Ascending aorta (tissue), 2 donors: ENCODE data around the gene CD22. TPM values are rescaled to one million over a fixed set of nuclear protein-coding genes. Genes with fewer than 3 reads are reported as not detected.
"Not testable (repeated sequence)": the region's sequence is repeated elsewhere in the genome, so short reads cannot be mapped to it uniquely, and the experiment has no call there.

Source experiments
- DNase-seq, 2 donors: peaks; one replicate each; pipeline ENCODE4 v3.0.0-alpha.2; 2019; ENCODE audit warnings: low spot score in 2 of 2
- H3K27ac ChIP-seq, 2 donors: fragments of 200-600 bp; sonication (generic); one replicate each; pipeline ENCODE4 v1.5.1; 2016 to 2017; ENCODE audit warnings: mild to moderate bottlenecking in 1 of 2
- H3K27me3 ChIP-seq: fragments of 200-600 bp; sonication (generic); one replicate; pipeline ENCODE4 v1.5.1; 2017
- H3K36me3 ChIP-seq, 2 donors: fragments of 200-600 bp; sonication (generic); one replicate each; pipeline ENCODE4 v1.5.1; 2016
- H3K4me1 ChIP-seq, 2 donors: fragments of 200-600 bp; sonication (generic); one replicate each; pipeline ENCODE4 v1.5.1; 2016 to 2017; ENCODE audit warnings: mild to moderate bottlenecking in 1 of 2
- H3K4me3 ChIP-seq, 2 donors: fragments of 200-600 bp; sonication (generic); one replicate each; pipeline ENCODE4 v1.5.1; 2016 to 2017; ENCODE audit warnings: mild to moderate bottlenecking in 1 of 2
- H3K9me3 ChIP-seq, 2 donors: fragments of 200-600 bp; sonication (generic); one replicate each; pipeline ENCODE4 v1.5.1; 2016
- CTCF ChIP-seq, 3 experiments: fragments of 200-600 bp in 2 of 3; fragments of 450-650 bp in 1 of 3; sonication (generic) in 2 of 3; IDR thresholded peaks; one replicate each; pipeline ENCODE4 v1.5.1; 2016 to 2019; ENCODE audit warnings: antibody characterized with exemption in 3 of 3, mild to moderate bottlenecking in 1 of 3, moderate library complexity in 1 of 3
- intact Hi-C: fragments of 100-400 bp; cut with DNase I; formaldehyde crosslinking; loops from one replicate; pipeline ENCODE4 v1.15.1; 2023
- total RNA-seq: library from RNA; depleted of rRNA; stranded (reverse); fragments of >200 nt; gene quantifications from one replicate; pipeline ENCODE4 v1.1.0, GENCODE V29; 2016

The CD22 gene
- total RNA-seq, 1 donor from 2014 or later: 0.75 TPM

- Histone ChIP-seq H3K4me1 (no peaks in the 10 kb centered on the region), H3K27me3 (no peaks in the 10 kb centered on the region), H3K27ac (no peak overlapping the region), H3K9me3 (no peaks in the 10 kb centered on the region), H3K36me3 (no peaks in the 10 kb centered on the region), H3K4me3 (no peak overlapping the region)
- TF ChIP-seq CTCF (IDR thresholded peaks at IDR 0.05): no peak
- intact Hi-C loops: no loop called here
- no peak for DNase-seq
These were observed 43.9 kb upstream of the CD22 start for GRCh38 chr19:35285095-35285449.

DNA sequence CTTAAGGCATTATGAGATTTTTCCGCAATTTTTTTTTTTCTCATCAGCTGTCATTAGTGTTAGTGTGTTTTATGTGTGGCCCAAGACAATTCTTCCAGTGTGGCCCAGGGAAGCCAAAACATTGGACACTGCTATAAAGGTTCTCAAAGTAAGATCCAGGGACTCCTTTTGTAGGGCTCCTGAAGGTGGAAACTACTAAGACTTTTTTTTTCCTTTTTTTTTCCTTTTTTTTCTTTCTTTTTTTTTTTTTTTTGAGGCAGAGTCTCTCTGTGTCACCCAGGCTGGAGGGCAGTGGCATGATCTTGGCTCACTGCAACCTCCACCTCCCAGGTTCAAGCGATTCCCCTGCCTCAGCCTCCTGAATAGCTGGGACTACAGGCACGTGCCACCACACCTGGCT lies 43.5 kb upstream of the CD22 start:
- H3K4me1 ChIP-seq, intact Hi-C loops, H3K27ac ChIP-seq, H3K9me3 ChIP-seq, H3K27me3 ChIP-seq, H3K36me3 ChIP-seq, H3K4me3 ChIP-seq, DNase-seq: not testable (repeated sequence)

DNA sequence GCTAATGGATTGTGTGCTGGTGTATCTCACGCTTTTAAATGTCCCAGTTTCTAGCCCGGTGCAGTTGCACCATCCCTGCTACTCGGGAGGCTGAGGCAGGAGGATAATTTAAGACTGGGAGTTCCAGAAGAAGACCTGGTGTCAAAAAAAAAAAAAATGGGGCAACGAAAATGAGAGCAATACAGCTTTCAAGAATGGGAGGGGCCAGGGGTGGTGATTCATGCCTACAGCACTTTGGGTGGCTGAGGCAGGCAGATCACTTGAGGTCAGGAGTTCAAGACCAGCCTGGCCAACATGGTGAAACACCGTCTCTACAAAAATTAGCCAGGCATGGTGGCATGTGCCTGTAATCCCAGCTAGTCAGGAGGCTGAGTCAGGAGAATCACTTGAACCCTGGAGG lies 42.9 kb upstream of the CD22 start:
- DNase-seq, H3K27ac ChIP-seq, H3K4me1 ChIP-seq, H3K36me3 ChIP-seq, H3K9me3 ChIP-seq, H3K4me3 ChIP-seq, H3K27me3 ChIP-seq, intact Hi-C loops: not testable (repeated sequence)

DNA sequence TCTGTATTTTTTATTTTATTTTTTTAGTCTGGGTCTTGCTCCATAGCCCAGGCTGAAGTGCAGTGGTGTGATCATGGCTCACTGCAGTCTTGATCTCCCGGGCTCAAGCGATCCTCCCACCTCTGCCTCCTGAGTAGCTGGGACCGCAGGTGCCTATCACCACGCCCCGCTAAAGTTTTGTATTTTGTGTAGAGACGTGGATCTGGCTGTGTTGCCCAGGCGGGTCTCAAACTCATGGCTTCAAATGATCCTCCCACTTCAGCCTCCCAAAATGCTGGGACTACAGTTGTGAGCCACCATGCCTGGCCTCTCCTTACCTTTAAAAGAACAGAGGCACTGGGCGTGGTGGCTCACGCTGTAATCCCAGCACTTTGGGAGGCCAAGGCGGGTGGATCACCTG lies 41.3 kb upstream of the CD22 start:
- Histone ChIP-seq H3K9me3 (no peaks in the 10 kb centered on the region), H3K4me3 (no peak overlapping the region), H3K27ac (no peak overlapping the region), H3K36me3 (no peaks in the 10 kb centered on the region), H3K27me3 (no peaks in the 10 kb centered on the region), H3K4me1 (no peaks in the 10 kb centered on the region)
- intact Hi-C loops: no loop called here
- TF ChIP-seq CTCF (IDR thresholded peaks at IDR 0.05): no peak
- no peak for DNase-seq

- no peaks in the 10 kb centered on the region for H3K36me3 ChIP-seq
- no peaks in the 10 kb centered on the region for H3K9me3 ChIP-seq
- no peak for DNase-seq
- H3K4me1 ChIP-seq: no peaks in the 10 kb centered on the region
- intact Hi-C loops: no loop called here
- TF ChIP-seq CTCF (IDR thresholded peaks at IDR 0.05): no peak
- no peak overlapping the region for H3K27ac ChIP-seq
- no peaks in the 10 kb centered on the region for H3K27me3 ChIP-seq
- no peak overlapping the region for H3K4me3 ChIP-seq
These were observed 40.7 kb upstream of the CD22 start for GRCh38 chr19:35288331-35288730.

- Histone ChIP-seq H3K36me3 (no peaks in the 10 kb centered on the region), H3K4me3 (no peak overlapping the region), H3K9me3 (no peaks in the 10 kb centered on the region), H3K27ac (no peak overlapping the region), H3K4me1 (no peaks in the 10 kb centered on the region), H3K27me3 (no peaks in the 10 kb centered on the region)
- intact Hi-C loops: no loop called here
- no peak for TF ChIP-seq CTCF (IDR thresholded peaks at IDR 0.05)
- no peak for DNase-seq
These were observed 40.1 kb upstream of the CD22 start for GRCh38 chr19:35288906-35289305.

GRCh38 chr19:35290381-35291127 lies 38.4 kb upstream of the CD22 start:
- Histone ChIP-seq H3K4me3 (no peak overlapping the region), H3K27ac (no peak overlapping the region)

More at GRCh38 chr19:35290381-35291127, 38.4 kb upstream of the CD22 start:
- DNase-seq: no peak
- TF ChIP-seq CTCF (IDR thresholded peaks at IDR 0.05): no peak
- no peaks in the 10 kb centered on the region for H3K36me3 ChIP-seq
- intact Hi-C loops: no loop called here
- H3K9me3 ChIP-seq: no peaks in the 10 kb centered on the region
- no peaks in the 10 kb centered on the region for H3K27me3 ChIP-seq
- no peaks in the 10 kb centered on the region for H3K4me1 ChIP-seq
